Calu3 (cell line): ENCODE data around the gene GMDS. TPM values are rescaled to one million over a fixed set of nuclear protein-coding genes. Genes with fewer than 3 reads are reported as not detected.

ENCODE experiments used
- Bru-seq: library from RNA; stranded (reverse); fragments of 400-500 nt; gene quantifications from one replicate; lab custom pipeline; 2021; lab: Mats Ljungman, UMichigan
- BruChase-seq, 2 experiments: library from RNA; stranded (reverse); fragments of 400-500 nt; gene quantifications; one replicate each; lab custom pipeline; 2021; lab: Mats Ljungman, UMichigan
- BruUV-seq: library from RNA; stranded (reverse); fragments of 400-500 nt; replicated peaks from 2 replicates; lab custom pipeline; 2021; lab: Mats Ljungman, UMichigan
- CTCF ChIA-PET: fragments of 300-600 bp; sonication (Branson Sonifier 250); formaldehyde crosslinking; loops from one replicate; lab custom pipeline; 2022; ENCODE audit warnings: antibody characterized with exemption; lab: Charles Lee
- DNase-seq: peaks from one replicate; pipeline ENCODE4 v3.0.0; 2022
- H3K27ac Mint-ChIP-seq: one replicate; pipeline ENCODE4 v1.8.0; 2022; ENCODE audit warnings: mixed read lengths; ENCODE audit not compliant: unreplicated experiment
- H3K27me3 Mint-ChIP-seq: one replicate; pipeline ENCODE4 v1.8.0; 2022; ENCODE audit warnings: mixed read lengths; ENCODE audit not compliant: unreplicated experiment
- H3K36me3 Mint-ChIP-seq: one replicate; pipeline ENCODE4 v1.8.0; 2022; ENCODE audit warnings: mild to moderate bottlenecking, moderate library complexity, mixed read lengths; ENCODE audit not compliant: insufficient read depth, unreplicated experiment
- H3K4me1 Mint-ChIP-seq: one replicate; pipeline ENCODE4 v1.8.0; 2022; ENCODE audit warnings: mild to moderate bottlenecking, low read depth, mixed read lengths; ENCODE audit not compliant: unreplicated experiment
- H3K4me3 Mint-ChIP-seq: one replicate; pipeline ENCODE4 v1.8.0; 2022; ENCODE audit warnings: mild to moderate bottlenecking, low read depth, moderate library complexity, mixed read lengths; ENCODE audit not compliant: unreplicated experiment
- H3K9me3 Mint-ChIP-seq: one replicate; pipeline ENCODE4 v1.8.0; 2022; ENCODE audit warnings: low read depth, mixed read lengths; ENCODE audit not compliant: unreplicated experiment
- CTCF ChIP-seq: fragments of 200-600 bp; IDR thresholded peaks from one replicate; pipeline ENCODE4 v1.8.0; 2022; ENCODE audit warnings: antibody characterized with exemption; ENCODE audit not compliant: unreplicated experiment
- intact Hi-C: fragments of 100-400 bp; cut with micrococcal nuclease; formaldehyde crosslinking; loops from one replicate; pipeline ENCODE4 v1.10.0; 2022; ENCODE audit not compliant: unreplicated experiment
- long read RNA-seq: library from polyadenylated mRNA; stranded (forward); transcript quantifications from one replicate; pipeline ENCODE4 v2.0.0, GENCODE V29; 2022
- total RNA-seq: library from RNA; stranded (reverse); gene quantifications from 2 replicates; pipeline ENCODE4 v1.2.3, GENCODE V29; 2022

GMDS gene
- total RNA-seq (52.5 and 58.2 TPM in 2 replicates), Bru-seq, nascent RNA (percentile 82 among the genes with signal in this experiment), BruChase-seq, experiment 1, labeled RNA remaining after a 6-hour chase (percentile 67 among the genes with signal in this experiment), BruChase-seq, experiment 2, labeled RNA remaining after a 2-hour chase (percentile 69 among the genes with signal in this experiment)
- long read RNA-seq, transcript GMDS-202 (11 exons, 1,752 nt), result major isoform, 106 of 139 reads
- long read RNA-seq, partial matches to known transcripts, result 9 of 139 reads
- long read RNA-seq, other reads (novel, unspliced or antisense), result 24 of 139 reads

GRCh38 chr6:2245103-2245876 is at the start of gene GMDS:
Gene GMDS, minus strand, starts transcription at chr6:2245605.
- Mint-ChIP-seq H3K4me1 (peaks cover 32% of the 10 kb centered on the region), H3K36me3 (peaks cover 28% of the 10 kb centered on the region), H3K4me3 (peak within 1 kb of the TSS; percentile 93), H3K9me3 (no peaks in the 10 kb centered on the region), H3K27ac (peak within 1 kb of the TSS; percentile 85), H3K27me3 (no peaks in the 10 kb centered on the region)
- no TSS peak for BruUV-seq
- intact Hi-C loops, result no loop called here
- TF ChIP-seq CTCF, result no peak
- CTCF ChIA-PET, result interaction anchor here (0.5 kb wide), 1 partner anchor 15 kb away, joined by 4 read pairs; no protein-coding TSS in a partner anchor
- DNase-seq, result peak; percentile 86

DNA sequence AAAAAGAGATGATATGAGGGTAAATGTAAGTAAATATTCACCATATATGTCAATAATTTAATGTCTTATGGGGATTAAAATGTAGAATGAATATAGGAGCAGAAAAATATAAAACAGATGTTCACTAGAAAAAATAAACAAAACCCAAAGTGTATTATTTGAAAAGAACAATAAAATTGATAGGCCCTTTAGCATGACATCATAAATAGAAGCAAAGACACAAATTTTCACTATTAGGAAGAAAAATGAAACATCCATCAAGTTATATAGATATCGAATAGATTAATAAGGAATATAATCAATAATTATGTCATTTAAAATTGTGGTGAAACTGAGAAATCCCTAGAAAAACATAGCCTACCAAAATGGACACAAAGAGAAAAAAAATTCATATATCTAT is 40.1 kb upstream of the GMDS start:
- Mint-ChIP-seq H3K9me3 (peaks cover 33% of the 10 kb centered on the region), H3K27me3 (no peaks in the 10 kb centered on the region), H3K27ac (no peak overlapping the region), H3K4me3 (no peak overlapping the region), H3K36me3 (peaks cover 14% of the 10 kb centered on the region), H3K4me1 (no peaks in the 10 kb centered on the region)
- TF ChIP-seq CTCF, result no peak
- intact Hi-C loops, result no loop called here
- no TSS peak for BruUV-seq
- CTCF ChIA-PET, result no interaction called here
- DNase-seq, result no peak

GRCh38 chr6:2275892-2276242 is 30.5 kb upstream of the GMDS start:
- TF ChIP-seq CTCF, result no peak
- no TSS peak for BruUV-seq
- no peak for DNase-seq
- CTCF ChIA-PET, result no interaction called here
- peaks cover 13% of the 10 kb centered on the region for H3K4me1 Mint-ChIP-seq
- peaks cover 2% of the 10 kb centered on the region for H3K9me3 Mint-ChIP-seq
- no peak overlapping the region for H3K4me3 Mint-ChIP-seq
- no peaks in the 10 kb centered on the region for H3K27me3 Mint-ChIP-seq
- intact Hi-C loops, result no loop called here
- no peaks in the 10 kb centered on the region for H3K36me3 Mint-ChIP-seq
- no peak overlapping the region for H3K27ac Mint-ChIP-seq

DNA sequence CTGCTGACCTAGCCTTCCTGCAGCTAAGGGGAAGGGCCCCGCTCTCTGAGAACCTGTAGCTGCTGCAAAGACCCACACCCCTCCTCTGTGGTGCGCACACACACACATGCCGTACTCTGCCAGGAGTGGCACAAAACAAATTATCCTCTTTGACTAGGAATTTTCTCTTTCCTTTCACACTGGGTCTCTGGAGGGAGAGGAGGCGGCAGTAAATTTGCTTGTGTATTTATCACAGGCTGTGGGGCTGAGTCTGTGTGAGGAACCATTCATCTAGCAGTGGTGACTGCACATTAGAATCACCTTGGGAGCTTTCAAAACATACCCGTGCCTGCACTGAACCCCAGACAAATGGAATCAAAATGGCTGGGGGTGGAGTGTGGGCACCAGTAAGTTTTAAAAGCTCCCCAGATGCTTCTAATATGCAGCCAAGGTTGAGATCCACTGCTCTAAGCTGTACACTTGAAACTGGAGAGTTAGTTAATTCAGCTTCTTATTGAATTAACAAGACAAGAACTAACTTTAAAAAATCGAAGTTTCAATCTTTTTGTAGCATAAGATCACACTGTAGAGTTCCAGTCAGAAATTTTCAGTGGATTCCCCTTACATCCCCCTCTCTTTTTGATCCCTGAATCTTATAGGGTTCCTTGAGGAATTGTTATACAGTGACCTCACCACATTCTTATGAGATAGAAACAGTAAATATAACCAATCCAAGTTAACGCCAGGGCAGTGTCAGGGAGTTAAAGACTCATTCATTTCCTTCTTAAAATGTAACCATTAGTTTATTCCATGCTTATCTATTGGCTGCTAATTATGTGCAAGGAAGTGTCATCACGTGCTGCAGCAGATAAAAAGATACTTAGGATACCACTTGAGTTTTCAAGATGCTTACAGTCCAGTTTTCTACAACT is 29.8 kb upstream of the GMDS start:
- H3K27ac Mint-ChIP-seq, result no peak overlapping the region
- CTCF ChIA-PET, result no interaction called here
- no peak for DNase-seq
- no peaks in the 10 kb centered on the region for H3K36me3 Mint-ChIP-seq
- H3K4me3 Mint-ChIP-seq, result no peak overlapping the region
- TF ChIP-seq CTCF, result no peak
- intact Hi-C loops, result no loop called here
- peaks cover 19% of the 10 kb centered on the region for H3K4me1 Mint-ChIP-seq
- H3K9me3 Mint-ChIP-seq, result no peaks in the 10 kb centered on the region
- no TSS peak for BruUV-seq
- H3K27me3 Mint-ChIP-seq, result no peaks in the 10 kb centered on the region
